GM23338 (cell line): Measurements from ENCODE around the gene NRSN2. TPM values are rescaled to one million over a fixed set of nuclear protein-coding genes. Genes with fewer than 3 reads are reported as not detected.

Experiments used
- ATAC-seq: fragments of 200-7000 bp; cut with Tn5 transposase; 3 replicates; pipeline ENCODE4 v1.9.1; 2020
- DNase-seq: peaks from one replicate; pipeline ENCODE4 v3.0.0-alpha.2; 2015; ENCODE audit warnings: low spot score
- H2AFZ ChIP-seq: fragments of 200-600 bp; sonication (generic); 2 replicates; pipeline ENCODE4 v1.8.0; 2016; ENCODE audit warnings: antibody characterized with exemption, mild to moderate bottlenecking, moderate library complexity
- H3F3A ChIP-seq: fragments of 200-600 bp; sonication (generic); replicated peaks from 2 replicates; pipeline ENCODE4 v1.8.0; 2017; ENCODE audit warnings: antibody characterized with exemption, mixed run types, low read depth
- H3K27ac ChIP-seq: fragments of 200-600 bp; sonication (generic); 2 replicates; pipeline ENCODE4 v1.6.1; 2016; ENCODE audit warnings: low read depth
- H3K27me3 ChIP-seq: fragments of 200-600 bp; sonication (generic); 2 replicates; pipeline ENCODE4 v1.8.0; 2016; ENCODE audit warnings: mild to moderate bottlenecking, mixed run types, moderate library complexity; ENCODE audit not compliant: insufficient read depth
- H3K36me3 ChIP-seq: fragments of 200-600 bp; sonication (generic); 2 replicates; pipeline ENCODE4 v1.8.0; 2016; ENCODE audit warnings: mild to moderate bottlenecking; ENCODE audit not compliant: insufficient read depth
- H3K4me1 ChIP-seq: fragments of 200-600 bp; sonication (generic); 2 replicates; pipeline ENCODE4 v1.8.0; 2016; ENCODE audit warnings: mild to moderate bottlenecking, moderate library complexity; ENCODE audit not compliant: insufficient read depth
- H3K4me2 ChIP-seq: fragments of 200-600 bp; sonication (generic); 2 replicates; pipeline ENCODE4 v1.7.1; 2017; ENCODE audit warnings: mixed run types
- H3K4me3 ChIP-seq: fragments of 200-600 bp; sonication (generic); 2 replicates; pipeline ENCODE4 v1.6.1; 2016; ENCODE audit warnings: mixed run types
- H3K79me2 ChIP-seq: fragments of 200-600 bp; sonication (generic); replicated peaks from 2 replicates; pipeline ENCODE4 v1.8.0; 2017; ENCODE audit warnings: mild to moderate bottlenecking; ENCODE audit not compliant: insufficient read depth
- H3K9me2 ChIP-seq: fragments of 200-600 bp; sonication (generic); 2 replicates; pipeline ENCODE4 v1.8.0; 2017; ENCODE audit not compliant: insufficient read depth
- H4K20me1 ChIP-seq: fragments of 200-600 bp; sonication (generic); replicated peaks from 2 replicates; pipeline ENCODE4 v1.8.0; 2017; ENCODE audit warnings: mild to moderate bottlenecking; ENCODE audit not compliant: insufficient read depth
- H3K27ac Mint-ChIP-seq: 2 replicates; pipeline ENCODE4 v1.8.0; 2020; ENCODE audit warnings: inconsistent platforms, mild to moderate bottlenecking, moderate library complexity, mixed read lengths
- H3K27me3 Mint-ChIP-seq: 3 replicates; pipeline ENCODE4 v1.8.0; 2022; ENCODE audit warnings: low read depth, mild to moderate bottlenecking, moderate library complexity, mixed read lengths, inconsistent platforms; ENCODE audit not compliant: insufficient read depth, poor library complexity
- H3K36me3 Mint-ChIP-seq: 3 replicates; pipeline ENCODE4 v1.8.0; 2021; ENCODE audit warnings: low read depth, mild to moderate bottlenecking, inconsistent platforms, moderate library complexity, mixed read lengths
- H3K4me1 Mint-ChIP-seq: 3 replicates; pipeline ENCODE4 v1.8.0; 2020; ENCODE audit warnings: mild to moderate bottlenecking, inconsistent platforms, mixed read lengths
- H3K4me3 Mint-ChIP-seq: 3 replicates; pipeline ENCODE4 v1.8.0; 2021; ENCODE audit warnings: moderate library complexity, mild to moderate bottlenecking, inconsistent platforms, mixed read lengths
- H3K9me3 Mint-ChIP-seq: 3 replicates; pipeline ENCODE4 v1.8.0; 2020; ENCODE audit warnings: moderate library complexity, mild to moderate bottlenecking, inconsistent platforms, mixed read lengths
- CREB1 ChIP-seq: fragments of 250-450 bp; sonication (Bioruptor Pico); IDR thresholded peaks from 2 replicates; pipeline ENCODE4 v1.5.0; 2020; ENCODE audit warnings: low read depth, mild to moderate bottlenecking, moderate library complexity
- CTCF ChIP-seq, 2 experiments: fragments of 200-600 bp in 1 of 2; sonication (generic) in 1 of 2; conservative IDR thresholded peaks; 2 replicates each; pipeline versions ENCODE4 v1.5.1 to v1.6.1; 2016 to 2017; ENCODE audit warnings: antibody characterized with exemption in 2 of 2, low read depth in 2 of 2, mild to moderate bottlenecking in 2 of 2, moderate library complexity in 1 of 2
- EZH2 ChIP-seq: fragments of 200-600 bp; sonication (generic); IDR thresholded peaks from one replicate; pipeline ENCODE4 v1.8.0; 2017; ENCODE audit warnings: antibody characterized with exemption, mild to moderate bottlenecking, low read depth; ENCODE audit not compliant: unreplicated experiment
- EZH2phosphoT487 ChIP-seq: fragments of 200-600 bp; sonication (generic); IDR thresholded peaks from one replicate; pipeline ENCODE4 v1.8.1; 2018; ENCODE audit warnings: antibody characterized with exemption; ENCODE audit not compliant: unreplicated experiment
- NANOG ChIP-seq: IDR thresholded peaks from 2 replicates; pipeline ENCODE4 v1.6.1; 2016; ENCODE audit warnings: antibody characterized with exemption, borderline replicate concordance
- POLR2AphosphoS5 ChIP-seq: IDR thresholded peaks from 2 replicates; pipeline ENCODE4 v1.6.1; 2016; ENCODE audit warnings: antibody characterized with exemption, low read depth
- REST ChIP-seq: IDR thresholded peaks from one replicate; pipeline ENCODE4 v1.6.1; 2018; ENCODE audit warnings: antibody characterized with exemption; ENCODE audit not compliant: unreplicated experiment
- polyA plus RNA-seq: library from polyadenylated mRNA; unstranded; fragments of >200 nt; fragmentation: Nextera tagmentation; extraction: Ambion mirVana; gene quantifications from 2 replicates; pipeline ENCODE4 v1.2.1, GENCODE V29; 2016
- total RNA-seq: library from RNA; depleted of rRNA; stranded (reverse); fragments of >200 nt; shearing (Covaris generic); gene quantifications from 2 replicates; pipeline ENCODE4 v1.2.3, GENCODE V29; 2014

NRSN2 gene
- total and polyA plus RNA-seq, 2 experiments from 2014 or later: 14.4 to 17.9 TPM

- H3K9me3 Mint-ChIP-seq: peaks cover 3% of the 10 kb centered on the region; the same call in 2 of the 3 replicates
- no peak for ATAC-seq
- TF ChIP-seq NANOG (no peak), EZH2 (no peak)
These were observed 30.4 kb upstream of the NRSN2 start for GRCh38 chr20:316316-317068.

GRCh38 chr20:324177-325044, 22.5 kb upstream of the NRSN2 start:
- Mint-ChIP-seq H3K9me3 (peaks cover 4% of the 10 kb centered on the region; the same call in 2 of the 3 replicates), H3K4me3 (peak overlapping the region; percentile 94), H3K4me1 (peaks cover 42% of the 10 kb centered on the region), H3K27ac (peak overlapping the region; percentile 99), H3K27me3 (peaks cover 7% of the 10 kb centered on the region), H3K36me3 (peaks cover 40% of the 10 kb centered on the region)
- H3K4me3 ChIP-seq: peak overlapping the region; percentile 86
- H2AFZ ChIP-seq: no peak overlapping the region
- peaks cover 12% of the 10 kb centered on the region for H4K20me1 ChIP-seq
- TF ChIP-seq CREB1 (CRISPR knock-in tag) (peak; percentile 67), REST (no peak), CTCF (conservative IDR thresholded peaks at IDR 0.05; ENCODE audit: low read depth in 2 of 2) (peak; percentile 7 to 9; a peak in 1 of 4 replicates), POLR2AphosphoS5 (peak; percentile 71), EZH2phosphoT487 (no peak), EZH2 (no peak)
- H3K79me2 ChIP-seq: peaks cover 30% of the 10 kb centered on the region
- peaks cover 20% of the 10 kb centered on the region for H3F3A ChIP-seq
- H3K27ac ChIP-seq: peak overlapping the region; percentile 97
- ATAC-seq: peak; percentile 41
- peak; percentile 96 for DNase-seq
- peaks cover 38% of the 10 kb centered on the region for H3K4me1 ChIP-seq
- H3K9me2 ChIP-seq: no peaks in the 10 kb centered on the region
- H3K36me3 ChIP-seq: peaks cover 10% of the 10 kb centered on the region; the same call in 1 of the 2 replicates
- H3K4me2 ChIP-seq: peak overlapping the region; percentile 96
- no peaks in the 10 kb centered on the region for H3K27me3 ChIP-seq

More at GRCh38 chr20:316316-317068, 30.4 kb upstream of the NRSN2 start:
- peaks cover 7% of the 10 kb centered on the region for H3K4me1 Mint-ChIP-seq
- H3K4me2 ChIP-seq: no peak overlapping the region
- H4K20me1 ChIP-seq: no peaks in the 10 kb centered on the region
- H3K4me3 ChIP-seq: no peak overlapping the region
- H3K79me2 ChIP-seq: no peaks in the 10 kb centered on the region
- H2AFZ ChIP-seq: no peak overlapping the region
- H3K4me1 ChIP-seq: no peaks in the 10 kb centered on the region; the same call in 1 of the 2 replicates
- peaks cover 5% of the 10 kb centered on the region for H3K27me3 Mint-ChIP-seq
- H3K9me2 ChIP-seq: no peaks in the 10 kb centered on the region
- H3K27ac ChIP-seq: no peak overlapping the region
- peaks cover 10% of the 10 kb centered on the region; the same call in 1 of the 2 replicates for H3K36me3 ChIP-seq
- H3K4me3 Mint-ChIP-seq: no peak overlapping the region
- H3K36me3 Mint-ChIP-seq: peaks cover 14% of the 10 kb centered on the region
- H3K27ac Mint-ChIP-seq: no peak overlapping the region
- no peak for DNase-seq
- H3K27me3 ChIP-seq: no peaks in the 10 kb centered on the region
- H3F3A ChIP-seq: no peaks in the 10 kb centered on the region
